GM12878 (cell line): ENCODE data around the gene NUP85. TPM values are rescaled to one million over a fixed set of nuclear protein-coding genes. Genes with fewer than 3 reads are reported as not detected.

Experiments
- ATF3 ChIP-seq: IDR thresholded peaks from 2 replicates; pipeline ENCODE4 v1.6.1; 2011; ENCODE audit warnings: low read depth, mild to moderate bottlenecking, low read length, moderate library complexity, borderline replicate concordance; ENCODE audit errors: extremely low read depth
- BCLAF1 ChIP-seq: fragments of 450-650 bp; IDR thresholded peaks from 2 replicates; pipeline ENCODE4 v1.6.1; 2017; ENCODE audit warnings: antibody characterized with exemption, mild to moderate bottlenecking, moderate library complexity
- BRCA1 ChIP-seq: IDR thresholded peaks from 2 replicates; pipeline ENCODE4 v1.6.1; 2011; ENCODE audit warnings: low read depth, low read length, improper control_type of control experiment
- CBX5 ChIP-seq: sonication (generic); IDR thresholded peaks from 2 replicates; pipeline ENCODE4 v1.6.1; 2016; ENCODE audit warnings: low read depth, moderate library complexity, mild to moderate bottlenecking, inconsistent platforms
- CHD2 ChIP-seq: IDR thresholded peaks from 2 replicates; pipeline ENCODE4 v1.6.1; 2011; ENCODE audit warnings: low read depth, low read length, improper control_type of control experiment, borderline replicate concordance
- CREM ChIP-seq: IDR thresholded peaks from 2 replicates; pipeline ENCODE4 v1.6.1; 2014; ENCODE audit warnings: antibody characterized with exemption, low read depth
- EP300 ChIP-seq, 2 experiments: fragments of 150-350 bp in 1 of 2; IDR thresholded peaks; 2 replicates each; pipeline ENCODE4 v1.6.1; 2011 to 2012; ENCODE audit warnings: low read depth in 2 of 2, low read length in 2 of 2, borderline replicate concordance in 1 of 2, improper control_type of control experiment in 1 of 2, inconsistent platforms in 1 of 2; ENCODE audit not compliant: control insufficient read depth in 1 of 2
- GABPA ChIP-seq: IDR thresholded peaks from 2 replicates; pipeline ENCODE4 v1.6.1; 2014; ENCODE audit warnings: antibody characterized with exemption, low read depth, mild to moderate bottlenecking, inconsistent platforms
- GATAD2B ChIP-seq: fragments of 450-650 bp; conservative IDR thresholded peaks from 2 replicates; pipeline ENCODE4 v1.6.1; 2017; ENCODE audit warnings: low read depth, mild to moderate bottlenecking, moderate library complexity
- IKZF1 ChIP-seq: fragments of 450-650 bp; conservative IDR thresholded peaks from 2 replicates; pipeline ENCODE4 v1.6.1; 2017; ENCODE audit warnings: antibody characterized with exemption, mild to moderate bottlenecking
- IRF4 ChIP-seq: IDR thresholded peaks from 2 replicates; pipeline ENCODE4 v1.6.1; 2011; ENCODE audit warnings: low read depth, low read length
- KAT2A ChIP-seq: conservative IDR thresholded peaks from 2 replicates; pipeline ENCODE4 v1.6.1; 2011; ENCODE audit warnings: low read depth, low read length; ENCODE audit not compliant: control insufficient read depth
- NFIC ChIP-seq: IDR thresholded peaks from 2 replicates; pipeline ENCODE4 v1.6.1; 2012; ENCODE audit warnings: low read depth, mild to moderate bottlenecking, inconsistent platforms, low read length, moderate library complexity
- NR2C2 ChIP-seq: IDR thresholded peaks from 2 replicates; pipeline ENCODE4 v1.6.1; 2011; ENCODE audit warnings: borderline replicate concordance, low read depth; ENCODE audit not compliant: control insufficient read depth, insufficient read length
- POU2F2 ChIP-seq: IDR thresholded peaks from 3 replicates; pipeline ENCODE4 v1.6.1; 2011; ENCODE audit warnings: low read depth, mild to moderate bottlenecking, low read length, borderline replicate concordance
- RAD51 ChIP-seq: fragments of 450-650 bp; IDR thresholded peaks from 2 replicates; pipeline ENCODE4 v1.6.1; 2016; ENCODE audit warnings: moderate library complexity, mild to moderate bottlenecking, inconsistent platforms
- RBBP5 ChIP-seq: fragments of 200-600 bp; sonication (generic); conservative IDR thresholded peaks from 2 replicates; pipeline ENCODE4 v1.6.1; 2016
- RFX5 ChIP-seq: IDR thresholded peaks from 2 replicates; pipeline ENCODE4 v1.6.1; 2011; ENCODE audit warnings: low read depth, low read length, improper control_type of control experiment
- SKIL ChIP-seq: fragments of 450-650 bp; IDR thresholded peaks from 2 replicates; pipeline ENCODE4 v1.6.1; 2017; ENCODE audit warnings: mild to moderate bottlenecking, low read depth, inconsistent platforms; ENCODE audit not compliant: poor library complexity, severe bottlenecking
- SMARCA5 ChIP-seq: fragments of 450-650 bp; IDR thresholded peaks from 2 replicates; pipeline ENCODE4 v1.6.1; 2017; ENCODE audit warnings: mild to moderate bottlenecking
- TARDBP ChIP-seq: IDR thresholded peaks from 2 replicates; pipeline ENCODE4 v1.6.1; 2016; ENCODE audit warnings: borderline replicate concordance
- WRNIP1 ChIP-seq: IDR thresholded peaks from 2 replicates; pipeline ENCODE4 v1.6.1; 2011; ENCODE audit warnings: low read depth, low read length, improper control_type of control experiment, borderline replicate concordance
- ZBTB33 ChIP-seq: fragments of 450-650 bp; IDR thresholded peaks from 2 replicates; pipeline ENCODE4 v1.6.1; 2017; ENCODE audit warnings: mild to moderate bottlenecking
- ZNF207 ChIP-seq: fragments of 450-650 bp; IDR thresholded peaks from 2 replicates; pipeline ENCODE4 v1.6.1; 2014; ENCODE audit warnings: antibody characterized with exemption, mild to moderate bottlenecking, borderline replicate concordance
- ZNF24 ChIP-seq: fragments of 450-650 bp; IDR thresholded peaks from 2 replicates; pipeline ENCODE4 v1.6.1; 2017; ENCODE audit warnings: antibody characterized with exemption, mild to moderate bottlenecking
- ZNF274 ChIP-seq: IDR thresholded peaks from one replicate; pipeline ENCODE4 v1.8.0; 2011; ENCODE audit not compliant: insufficient read length, insufficient read depth
- polyA plus RNA-seq, 11 experiments: library from polyadenylated mRNA; depleted of rRNA in 4 of 11; unstranded in 6 of 11; stranded (reverse) in 5 of 11; fragments of >200 nt; fragmentation: Nextera tagmentation in 4 of 11; fragmentation: Illumina TruSeq in 1 of 11; extraction: Ambion mirVana in 4 of 11; extraction: Trizol in 1 of 11; gene quantifications; 1 replicate in 1 of 11; 2 replicates in 10 of 11; pipeline versions ENCODE4 v1.2.1 to v1.2.3, GENCODE V29; 2011 to 2016; ENCODE audit warnings: inconsistent platforms in 2 of 11, missing spikeins in 2 of 11, low read depth in 1 of 11
- total RNA-seq, 4 experiments: library from RNA; depleted of rRNA in 3 of 4; stranded (reverse); fragments of >200 nt in 3 of 4; fragmentation: Illumina TruSeq in 1 of 4; extraction: Trizol in 1 of 4; gene quantifications; 2 replicates each; pipeline versions ENCODE4 v1.2.1 to v1.2.3, GENCODE V29; 2013 to 2021

Gene NUP85
- total and polyA plus RNA-seq, 10 of the 15 experiments (the other 5 are each of a cell fraction or from before 2014, with no cell fraction given), result 54.0 to 135 (median 95.4) TPM

- TF ChIP-seq KAT2A (no peak), SKIL (no peak), ZNF24 (no peak), CHD2 (peak; percentile 78; the same call in 1 of the 2 replicates), WRNIP1 (no peak), SMARCA5 (no peak), ZNF274 (no peak), RBBP5 (no peak), NR2C2 (no peak), BCLAF1 (no peak), BRCA1 (no peak), RAD51 (no peak), RFX5 (0 out of 2 replicates have a peak, but pooled peaks have one; percentile 54), EP300 (IDR thresholded peaks at IDR 0.05; ENCODE audit: borderline replicate concordance in 1 of 2, control insufficient read depth in 1 of 2, low read depth in 2 of 2, low read length in 2 of 2) (0 out of 4 replicates have a peak, but pooled peaks of 1 of the 2 experiments have one; percentile 11), GATAD2B (no peak), CREM (peak; percentile 85), ZNF207 (no peak), IRF4 (0 out of 2 replicates have a peak, but pooled peaks have one; percentile 14), CBX5 (no peak), NFIC (peak; percentile 63; the same call in 1 of the 2 replicates), ATF3 (no peak), GABPA (no peak), TARDBP (no peak), POU2F2 (no peak), IKZF1 (peak; percentile 89), ZBTB33 (no peak)
Observed at GRCh38 chr17:75250009-75250471, 44.6 kb downstream of the NUP85 start (continued).
